Upper lobe of left lung (tissue), 6 donors: ENCODE measurements around the gene SLC38A4. TPM values are rescaled to one million over a fixed set of nuclear protein-coding genes. Genes with fewer than 3 reads are reported as not detected.

Experiments used
- ATAC-seq, 2 donors: fragments of 200-7000 bp; cut with Tn5 transposase; one replicate each; pipeline ENCODE4 v1.9.1; 2022; ENCODE audit warnings: mild to moderate bottlenecking in 2 of 2, moderate library complexity in 2 of 2; ENCODE audit not compliant: low FRiP score in 2 of 2
- DNase-seq, 2 donors: peaks; one replicate each; pipeline ENCODE4 v3.0.0-alpha.2; 2019 to 2020
- H3K27ac ChIP-seq, 4 donors: fragments of 200-600 bp; sonication (generic); one replicate each; pipeline ENCODE4 v1.5.1; 2016 to 2019
- H3K27me3 ChIP-seq, 4 donors: fragments of 200-600 bp; sonication (generic); one replicate each; pipeline ENCODE4 v1.5.1; 2017 to 2019
- H3K36me3 ChIP-seq, 4 donors: fragments of 200-600 bp; sonication (generic); one replicate each; pipeline ENCODE4 v1.5.1; 2016 to 2019
- H3K4me1 ChIP-seq, 4 donors: fragments of 200-600 bp; sonication (generic); one replicate each; pipeline ENCODE4 v1.5.1; 2018 to 2019
- H3K4me3 ChIP-seq, 4 donors: fragments of 200-600 bp; sonication (generic); one replicate each; pipeline ENCODE4 v1.5.1; 2017 to 2019; ENCODE audit warnings: mild to moderate bottlenecking in 2 of 4, moderate library complexity in 1 of 4
- H3K9me3 ChIP-seq, 4 donors: fragments of 200-600 bp; sonication (generic); one replicate each; pipeline ENCODE4 v1.5.1; 2018 to 2019
- CTCF ChIP-seq, 6 experiments: fragments of 450-650 bp in 4 of 6; fragments of 200-600 bp in 2 of 6; sonication (generic) in 2 of 6; IDR thresholded peaks; one replicate each; pipeline ENCODE4 v1.5.1; 2016 to 2019; ENCODE audit warnings: antibody characterized with exemption in 6 of 6
- EP300 ChIP-seq, 4 donors: sonication (generic); formaldehyde crosslinking; IDR thresholded peaks; one replicate each; pipeline ENCODE4 v1.5.1; 2017; ENCODE audit warnings: antibody characterized with exemption in 4 of 4, control low read depth in 2 of 4
- POLR2A ChIP-seq, 4 donors: fragments of 450-650 bp; IDR thresholded peaks; one replicate each; pipeline ENCODE4 v1.5.1; 2016 to 2017; ENCODE audit warnings: antibody characterized with exemption in 4 of 4, mild to moderate bottlenecking in 2 of 4
- POLR2AphosphoS5 ChIP-seq, 2 donors: sonication (generic); formaldehyde crosslinking; IDR thresholded peaks; one replicate each; pipeline ENCODE4 v1.5.1; 2017; ENCODE audit warnings: antibody characterized with exemption in 2 of 2
- WGBS, 2 donors: methylation state at CpG; one replicate each; pipeline ENCODE4 v1.1.5; 2017 to 2018; 5-methylcytosine and 5-hydroxymethylcytosine counted together
- total RNA-seq, 6 donors: library from RNA; depleted of rRNA in 4 of 6; stranded (reverse); fragments of >200 nt in 4 of 6; gene quantifications; one replicate each; pipeline versions ENCODE4 v1.1.0 to v1.2.1, GENCODE V29; 2016 to 2021
- donor health status: DM: no; HTN: no; CAD: no; lungs with moderate emphysema.
- donor health status: DM: no; HTN: yes; CAD: no; lungs with severe emphysema.

SLC38A4 gene
- total RNA-seq, 6 donors from 2014 or later, result 0.49 to 0.81 (median 0.60) TPM; not detected in 3

DNA sequence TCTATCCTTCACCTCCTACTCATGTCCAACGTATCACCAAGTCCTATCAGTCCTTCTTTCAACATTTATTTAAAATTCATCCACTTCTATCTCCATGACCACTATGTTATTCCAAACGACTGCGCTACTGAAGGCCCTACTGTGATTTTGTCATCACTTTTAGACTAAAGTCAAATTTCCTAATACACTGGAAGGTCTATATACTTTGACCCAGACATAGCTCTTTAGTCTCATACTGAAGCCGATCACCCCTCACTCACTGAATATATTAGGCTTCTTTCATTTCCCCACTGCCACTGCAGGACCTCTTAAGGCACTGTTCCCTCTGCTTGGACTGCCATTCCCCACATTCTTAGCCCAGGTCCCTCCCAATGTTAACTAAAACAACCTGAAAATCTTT lies 25.6 kb downstream of the SLC38A4 start:
- 83 to 85% methylated on average over 4 of the region's 4 CpGs for WGBS, 2 donors
- no peaks in the 10 kb centered on the region for H3K36me3 ChIP-seq
- DNase-seq (no peak), ATAC-seq (no peak)
- H3K9me3 ChIP-seq, result no peaks in the 10 kb centered on the region
- H3K4me1 ChIP-seq, result no peaks in the 10 kb centered on the region
- H3K27me3 ChIP-seq, result no peaks in the 10 kb centered on the region
- H3K27ac ChIP-seq, result no peak overlapping the region
- H3K4me3 ChIP-seq, result no peak overlapping the region
- TF ChIP-seq POLR2AphosphoS5 (IDR thresholded peaks at IDR 0.05) (no peak), CTCF (IDR thresholded peaks at IDR 0.05) (no peak), EP300 (IDR thresholded peaks at IDR 0.05) (no peak), POLR2A (IDR thresholded peaks at IDR 0.05) (no peak)

GRCh38 chr12:46798648-46799047 lies 27.1 kb downstream of the SLC38A4 start:
- DNase-seq (no peak), ATAC-seq (no peak)
- H3K9me3 ChIP-seq, result no peaks in the 10 kb centered on the region
- 94 to 100% methylated on average over 2 of the region's 2 CpGs for WGBS, 2 donors
- no peaks in the 10 kb centered on the region for H3K36me3 ChIP-seq
- no peaks in the 10 kb centered on the region for H3K27me3 ChIP-seq
- H3K4me3 ChIP-seq, result no peak overlapping the region
- H3K27ac ChIP-seq, result no peak overlapping the region
- H3K4me1 ChIP-seq, result no peaks in the 10 kb centered on the region
- TF ChIP-seq CTCF (IDR thresholded peaks at IDR 0.05), result no peak

- DNase-seq, result no peak
- no peaks in the 10 kb centered on the region for H3K9me3 ChIP-seq
- no peaks in the 10 kb centered on the region for H3K27me3 ChIP-seq
- ATAC-seq, result no peak
- WGBS, 2 donors, result 76 to 86% methylated on average over 2 of the region's 2 CpGs
- H3K27ac ChIP-seq, result no peak overlapping the region
- no peak overlapping the region for H3K4me3 ChIP-seq
- H3K4me1 ChIP-seq, result no peaks in the 10 kb centered on the region
- no peak for TF ChIP-seq POLR2A (IDR thresholded peaks at IDR 0.05)
- TF ChIP-seq CTCF (IDR thresholded peaks at IDR 0.05), result no peak
- TF ChIP-seq POLR2AphosphoS5 (IDR thresholded peaks at IDR 0.05), result no peak
- TF ChIP-seq EP300 (IDR thresholded peaks at IDR 0.05), result no peak
- H3K36me3 ChIP-seq, result no peaks in the 10 kb centered on the region
Observed at GRCh38 chr12:46798056-46798455, 27.7 kb downstream of the SLC38A4 start.

DNA sequence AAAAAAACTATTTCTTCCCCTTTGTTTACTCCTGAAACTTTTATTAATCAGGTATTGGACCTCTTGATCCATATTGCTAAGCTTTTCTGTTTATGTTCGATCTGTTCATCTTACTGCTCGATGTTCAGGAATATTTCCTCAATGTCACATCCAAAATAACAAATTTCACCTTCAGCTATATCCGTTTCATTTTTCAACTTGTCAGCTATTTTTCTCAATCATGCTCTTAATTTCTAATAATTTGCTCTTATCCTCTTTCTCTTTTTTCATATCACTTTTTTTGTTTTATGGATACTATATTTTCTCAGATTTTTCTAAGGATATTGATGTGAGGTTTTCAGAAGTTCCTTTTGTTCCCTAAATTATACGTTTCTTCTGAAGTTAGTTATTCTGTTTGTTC lies 29.8 kb downstream of the SLC38A4 start:
- 96% methylated on average over 4 of the region's 4 CpGs for WGBS, 2 donors
- H3K4me1 ChIP-seq, result no peaks in the 10 kb centered on the region
- no peak for DNase-seq
- H3K9me3 ChIP-seq, result no peaks in the 10 kb centered on the region
- H3K36me3 ChIP-seq, result no peaks in the 10 kb centered on the region
- H3K27me3 ChIP-seq, result no peaks in the 10 kb centered on the region
- no peak overlapping the region for H3K27ac ChIP-seq
- TF ChIP-seq CTCF (IDR thresholded peaks at IDR 0.05), result no peak
- no peak for TF ChIP-seq EP300 (IDR thresholded peaks at IDR 0.05)
- no peak for TF ChIP-seq POLR2AphosphoS5 (IDR thresholded peaks at IDR 0.05)
- TF ChIP-seq POLR2A (IDR thresholded peaks at IDR 0.05), result no peak
- ATAC-seq, result no peak
- no peak overlapping the region for H3K4me3 ChIP-seq

DNA sequence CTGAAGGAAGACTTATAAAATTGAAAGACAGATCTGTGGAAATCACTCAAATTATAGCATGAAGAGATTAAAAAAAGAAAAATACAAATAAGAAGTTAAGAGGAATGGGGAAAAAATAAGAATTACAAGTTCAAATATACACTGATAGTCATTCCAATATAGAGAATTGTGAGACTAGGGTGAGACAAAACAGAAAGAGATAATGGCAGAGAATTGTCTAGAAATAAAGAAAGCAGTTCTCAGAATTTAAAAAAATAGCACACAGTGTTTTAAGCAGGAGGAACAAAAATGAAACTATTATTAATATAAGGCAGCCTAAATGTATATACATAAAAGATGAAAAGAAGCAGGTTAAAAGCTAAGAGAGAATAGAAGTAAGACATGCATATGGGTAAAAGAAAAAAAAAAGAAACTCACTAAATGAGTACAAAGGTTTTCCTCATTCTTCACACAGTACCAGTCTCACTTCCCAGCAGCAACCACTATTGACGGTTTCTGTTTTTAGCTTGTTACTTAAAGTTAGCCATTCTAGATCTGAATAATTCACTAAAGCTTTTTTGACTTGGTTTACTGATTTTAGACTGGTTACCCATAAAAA lies 31.1 kb downstream of the SLC38A4 start:
- TF ChIP-seq CTCF (IDR thresholded peaks at IDR 0.05) (no peak), POLR2A (IDR thresholded peaks at IDR 0.05) (no peak), POLR2AphosphoS5 (IDR thresholded peaks at IDR 0.05) (no peak), EP300 (IDR thresholded peaks at IDR 0.05) (no peak)
- no peaks in the 10 kb centered on the region for H3K27me3 ChIP-seq
- DNase-seq, result no peak
- H3K27ac ChIP-seq, result no peak overlapping the region
- H3K9me3 ChIP-seq, result no peaks in the 10 kb centered on the region
- H3K4me1 ChIP-seq, result no peaks in the 10 kb centered on the region
- no peak overlapping the region for H3K4me3 ChIP-seq
- no peak for ATAC-seq
- 76 to 87% methylated on average over 1 of the region's 1 CpG for WGBS, 2 donors
- H3K36me3 ChIP-seq, result no peaks in the 10 kb centered on the region
